ENCODE results near the gene SLC6A19. TPM values are rescaled to one million over a fixed set of nuclear protein-coding genes. Genes with fewer than 3 reads are reported as not detected.

Gene SLC6A19
- polyA plus RNA-seq, 3 donors: not detected

DNA sequence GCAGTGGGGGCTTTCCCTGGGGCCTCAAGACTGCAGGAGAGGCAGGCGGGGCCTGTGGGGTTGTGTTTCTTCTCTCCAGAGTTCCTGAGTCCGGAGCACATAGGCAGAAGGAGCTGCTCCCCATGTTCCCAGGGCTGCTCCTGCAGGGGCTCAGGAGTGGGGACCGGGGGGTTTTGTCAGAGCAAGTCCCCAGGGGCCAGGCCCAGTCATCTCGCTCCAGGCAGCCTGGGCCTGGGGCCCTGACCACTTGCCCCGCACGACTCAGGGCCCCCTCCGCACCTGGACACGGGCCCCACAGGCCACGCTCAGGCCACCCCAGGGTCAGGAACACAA is 22.0 kb upstream of the SLC6A19 start:
- no peak for DNase-seq
- H4K20me1 ChIP-seq (ENCODE audit: insufficient read depth, low read length): no peaks in the 10 kb centered on the region
- no peak for TF ChIP-seq CTCF (IDR thresholded peaks at IDR 0.05)
- no peaks in the 10 kb centered on the region for H3K79me2 ChIP-seq (ENCODE audit: insufficient read depth, low read length)
- WGBS (ENCODE audit: insufficient coverage): 96% methylated on average over 8 of the region's 9 CpGs
- peaks cover 1 to 10% (median 6%) of the 10 kb centered on the region in 3 donors for H3K27me3 Mint-ChIP-seq (ENCODE audit: low read depth in 3 of 3)
- no peak overlapping the region for H3K9ac ChIP-seq (ENCODE audit: insufficient read depth, low read length, poor library complexity, severe bottlenecking)
- no peaks in the 10 kb centered on the region for H3K4me1 Mint-ChIP-seq
- H3K27me3 ChIP-seq (ENCODE audit: control insufficient read depth in 2 of 2, insufficient read depth in 2 of 2, low read length in 2 of 2): no peaks in the 10 kb centered on the region
- no peaks in the 10 kb centered on the region for H3K9me3 ChIP-seq (replicated peaks in 1 of 2; ENCODE audit: control insufficient read depth in 1 of 2, insufficient read depth in 1 of 2, low read length in 2 of 2)
- H3K27ac ChIP-seq (ENCODE audit: low read depth in 1 of 2, low read length in 2 of 2): no peak overlapping the region
- no peak overlapping the region for H2AFZ ChIP-seq (ENCODE audit: insufficient read depth, low read depth, low read length, poor library complexity, severe bottlenecking)
- no peak overlapping the region for H3K4me3 ChIP-seq (replicated peaks in 1 of 3; ENCODE audit: low read depth in 2 of 3, low read length in 3 of 3)
- H3K9me3 Mint-ChIP-seq: no peaks in the 10 kb centered on the region
- intact Hi-C loops (cut with micrococcal nuclease): loop anchor here (10.0 kb wide), 1 partner anchor 255 kb away; no protein-coding TSS in a partner anchor
- no peak overlapping the region for H3K4me2 ChIP-seq (replicated peaks; ENCODE audit: extremely low read depth, low read length, poor library complexity, severe bottlenecking)
- H3K36me3 ChIP-seq (replicated peaks in 1 of 2; ENCODE audit: control insufficient read depth in 1 of 2, insufficient read depth in 2 of 2, low read length in 2 of 2): no peaks in the 10 kb centered on the region
- no peaks in the 10 kb centered on the region for H3K36me3 Mint-ChIP-seq
- no peak overlapping the region for H3K4me3 Mint-ChIP-seq
- no peaks in the 10 kb centered on the region for H3K4me1 ChIP-seq (ENCODE audit: control insufficient read depth in 1 of 2, insufficient read depth in 2 of 2, low read length in 2 of 2)
- no peak overlapping the region for H3K27ac Mint-ChIP-seq

DNA sequence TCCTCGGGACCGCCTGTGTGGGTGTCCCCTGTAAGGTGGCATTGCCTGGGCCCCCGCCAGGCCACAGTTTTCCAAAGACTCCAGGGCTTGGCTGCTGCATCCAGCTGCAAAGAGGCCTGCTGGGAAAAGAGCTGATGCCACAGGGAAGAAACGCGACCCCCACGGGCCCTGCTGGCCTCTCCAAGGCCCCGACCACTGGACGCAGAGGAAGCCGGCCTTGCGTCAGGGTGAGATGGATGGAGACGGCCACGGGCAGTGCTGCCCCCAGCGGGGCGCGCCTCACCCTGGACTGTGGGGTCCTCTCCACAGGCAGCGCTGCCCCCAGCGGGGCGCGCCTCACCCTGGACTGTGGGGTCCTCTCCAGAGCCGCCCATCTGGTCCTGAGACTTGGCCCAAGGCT is 21.3 kb upstream of the SLC6A19 start:
- H3K9ac ChIP-seq (ENCODE audit: insufficient read depth, low read length, poor library complexity, severe bottlenecking): no peak overlapping the region
- no peak overlapping the region for H3K4me2 ChIP-seq (replicated peaks; ENCODE audit: extremely low read depth, low read length, poor library complexity, severe bottlenecking)
- no peak overlapping the region for H2AFZ ChIP-seq (ENCODE audit: insufficient read depth, low read depth, low read length, poor library complexity, severe bottlenecking)
- Mint-ChIP-seq H3K9me3 (no peaks in the 10 kb centered on the region), H3K27me3 (ENCODE audit: low read depth in 3 of 3) (peaks cover 1 to 8% (median 6%) of the 10 kb centered on the region in 3 donors), H3K36me3 (no peaks in the 10 kb centered on the region), H3K4me3 (no peak overlapping the region), H3K4me1 (no peaks in the 10 kb centered on the region), H3K27ac (no peak overlapping the region)
- H3K4me3 ChIP-seq (replicated peaks in 1 of 3; ENCODE audit: low read depth in 2 of 3, low read length in 3 of 3): no peak overlapping the region
- H3K79me2 ChIP-seq (ENCODE audit: insufficient read depth, low read length): no peaks in the 10 kb centered on the region
- no peaks in the 10 kb centered on the region for H3K27me3 ChIP-seq (ENCODE audit: control insufficient read depth in 2 of 2, insufficient read depth in 2 of 2, low read length in 2 of 2)
- TF ChIP-seq CTCF (IDR thresholded peaks at IDR 0.05): no peak
- WGBS (ENCODE audit: insufficient coverage): 93% methylated on average over 20 of the region's 20 CpGs
- H3K9me3 ChIP-seq (replicated peaks in 1 of 2; ENCODE audit: control insufficient read depth in 1 of 2, insufficient read depth in 1 of 2, low read length in 2 of 2): no peaks in the 10 kb centered on the region
- H3K27ac ChIP-seq (ENCODE audit: low read depth in 1 of 2, low read length in 2 of 2): no peak overlapping the region
- H3K4me1 ChIP-seq (ENCODE audit: control insufficient read depth in 1 of 2, insufficient read depth in 2 of 2, low read length in 2 of 2): no peaks in the 10 kb centered on the region
- no peaks in the 10 kb centered on the region for H4K20me1 ChIP-seq (ENCODE audit: insufficient read depth, low read length)
- DNase-seq: no peak
- intact Hi-C loops (cut with micrococcal nuclease): no loop called here
- H3K36me3 ChIP-seq (replicated peaks in 1 of 2; ENCODE audit: control insufficient read depth in 1 of 2, insufficient read depth in 2 of 2, low read length in 2 of 2): no peaks in the 10 kb centered on the region

All from CD14-positive monocyte (primary cell).